Endothelial cell of umbilical vein (primary cell): ENCODE measurements around the gene HNRNPL. TPM values are rescaled to one million over a fixed set of nuclear protein-coding genes. Genes with fewer than 3 reads are reported as not detected.

Experiments used
- BruUV-seq: library from RNA; stranded (reverse); fragments of 400-500 nt; replicated peaks from 2 replicates; lab custom pipeline; 2021; lab: Mats Ljungman, UMichigan
- CTCF ChIA-PET: fragments of 300-600, 350-600 bp; sonication (Branson Sonifier 250); formaldehyde crosslinking; loops from one replicate; lab custom pipeline; 2021; ENCODE audit warnings: antibody characterized with exemption, inconsistent platforms; lab: Charles Lee
- POLR2A ChIA-PET: fragments of 300-600, 350-600 bp; sonication (Branson Sonifier 250); formaldehyde crosslinking; loops from one replicate; lab custom pipeline; 2021; ENCODE audit warnings: antibody characterized with exemption, inconsistent platforms; lab: Charles Lee
- DNase-seq: peaks from one replicate; pipeline ENCODE4 v3.0.0-alpha.2; 2011; ENCODE audit warnings: low read depth, low spot score
- FAIRE-seq: peaks from 2 replicates; lab custom pipeline; 2011; peaks lifted over from hg19 to GRCh38; lab: Jason Lieb, UNC
- H2AFZ ChIP-seq: 2 replicates; pipeline ENCODE4 v1.6.0; 2012; ENCODE audit warnings: low read depth, low read length, control low read depth, inconsistent platforms
- H3K27ac ChIP-seq: 2 replicates; pipeline ENCODE4 v1.5.1; 2011; ENCODE audit warnings: low read depth, mild to moderate bottlenecking, control low read depth, low read length, moderate library complexity; ENCODE audit not compliant: insufficient read depth
- H3K27me3 ChIP-seq, 2 experiments: 2 replicates each; pipeline versions ENCODE4 v1.6.0 to v1.6.1; 2011; ENCODE audit warnings: low read length in 2 of 2, mixed read lengths in 1 of 2; ENCODE audit not compliant: control insufficient read depth in 2 of 2, insufficient read depth in 2 of 2
- H3K36me3 ChIP-seq, 2 experiments: 2 replicates in 1 of 2; 3 replicates in 1 of 2; pipeline ENCODE4 v1.5.1; 2011; ENCODE audit warnings: low read length in 2 of 2, mild to moderate bottlenecking in 1 of 2, moderate library complexity in 1 of 2; ENCODE audit not compliant: control insufficient read depth in 2 of 2, insufficient read depth in 2 of 2; ENCODE audit errors: extremely low read depth in 1 of 2
- H3K4me1 ChIP-seq: 3 replicates; pipeline ENCODE4 v1.5.1; 2011; ENCODE audit warnings: mild to moderate bottlenecking, low read length; ENCODE audit not compliant: control insufficient read depth, insufficient read depth; ENCODE audit errors: extremely low read depth
- H3K4me2 ChIP-seq: 2 replicates; pipeline ENCODE4 v1.6.1; 2011; ENCODE audit warnings: low read length, control low read depth, mixed read lengths; ENCODE audit not compliant: insufficient read depth
- H3K4me3 ChIP-seq, 3 experiments: fragments of 200-600 bp in 1 of 3; sonication (generic), shearing (Covaris generic) in 1 of 3; replicated peaks in 1 of 3; 2 replicates each; pipeline ENCODE4 v1.5.1; 2011 to 2016; ENCODE audit warnings: control low read depth in 3 of 3, low read length in 3 of 3, mild to moderate bottlenecking in 2 of 3, inconsistent platforms in 1 of 3, low read depth in 1 of 3, moderate library complexity in 1 of 3; ENCODE audit not compliant: insufficient read depth in 1 of 3
- H3K79me2 ChIP-seq: 2 replicates; pipeline ENCODE4 v1.6.0; 2012; ENCODE audit warnings: low read length, inconsistent platforms; ENCODE audit not compliant: control insufficient read depth, insufficient read depth
- H3K9ac ChIP-seq: replicated peaks from 2 replicates; pipeline ENCODE3; 2011; ENCODE audit warnings: low read length, control low read depth; ENCODE audit not compliant: insufficient read depth; ENCODE audit errors: extremely low read depth
- H3K9me1 ChIP-seq: replicated peaks from 3 replicates; pipeline ENCODE4 v1.6.0; 2011; ENCODE audit warnings: mild to moderate bottlenecking, low read length; ENCODE audit not compliant: control insufficient read depth, insufficient read depth; ENCODE audit errors: extremely low read depth
- H3K9me3 ChIP-seq: replicated peaks from 2 replicates; pipeline ENCODE4 v1.5.1; 2012; ENCODE audit warnings: low read length, inconsistent platforms; ENCODE audit not compliant: control insufficient read depth, insufficient read depth
- H4K20me1 ChIP-seq: replicated peaks from 2 replicates; pipeline ENCODE3; 2011; ENCODE audit warnings: mild to moderate bottlenecking, low read length; ENCODE audit not compliant: control insufficient read depth, insufficient read depth; ENCODE audit errors: extremely low read depth
- CTCF ChIP-seq, 2 donors: IDR thresholded peaks; 1 replicate in 1 of 2; 2 replicates in 1 of 2; pipeline ENCODE4 v1.5.1; 2011; ENCODE audit warnings: low read length in 2 of 2, mild to moderate bottlenecking in 2 of 2, moderate library complexity in 2 of 2, control low read depth in 1 of 2, inconsistent platforms in 1 of 2, low read depth in 1 of 2; ENCODE audit not compliant: insufficient read depth in 1 of 2; ENCODE audit errors: extremely low read depth in 1 of 2
- FOS ChIP-seq: IDR thresholded peaks from 2 replicates; pipeline ENCODE4 v1.6.1; 2011; ENCODE audit warnings: mild to moderate bottlenecking, low read length, moderate library complexity, borderline replicate concordance; ENCODE audit not compliant: insufficient read depth
- GATA2 ChIP-seq: IDR thresholded peaks from 2 replicates; pipeline ENCODE4 v1.7.0; 2011; ENCODE audit warnings: low read depth, mild to moderate bottlenecking, moderate library complexity, mixed read lengths, low read length; ENCODE audit not compliant: insufficient read length, insufficient read depth
- JUN ChIP-seq: IDR thresholded peaks from 2 replicates; pipeline ENCODE4 v1.6.1; 2011; ENCODE audit warnings: borderline replicate concordance, low read depth; ENCODE audit not compliant: insufficient read length, insufficient read depth
- MAX ChIP-seq: IDR thresholded peaks from 2 replicates; pipeline ENCODE4 v1.6.1; 2011; ENCODE audit not compliant: insufficient read depth, insufficient read length
- MYC ChIP-seq: IDR thresholded peaks from one replicate; pipeline ENCODE4 v1.6.1; 2011; ENCODE audit warnings: mild to moderate bottlenecking, low read depth, low read length
- POLR2A ChIP-seq: IDR thresholded peaks from 2 replicates; pipeline ENCODE4 v1.6.1; 2012; ENCODE audit warnings: low read depth, mild to moderate bottlenecking, control low read depth, low read length
- POLR2AphosphoS5 ChIP-seq: IDR thresholded peaks from 2 replicates; pipeline ENCODE4 v1.6.1; 2012; ENCODE audit warnings: low read depth, mild to moderate bottlenecking, control low read depth, low read length, moderate library complexity; ENCODE audit not compliant: insufficient read depth
- dilution Hi-C: fragments of 300-500 bp; cut with MboI; formaldehyde crosslinking; loops from one replicate; pipeline ENCODE4 v1.15.0; 2019; ENCODE audit warnings: low sequenced_read_pairs; ENCODE audit not compliant: extremely low pct_ligation_motif_present
- intact Hi-C: fragments of 100-400 bp; cut with micrococcal nuclease; formaldehyde crosslinking; loops from one replicate; pipeline ENCODE4 v1.10.0; 2022
- polyA plus RNA-seq, 4 experiments: library from polyadenylated mRNA; depleted of rRNA in 3 of 4; stranded (reverse) in 3 of 4; unstranded in 1 of 4; fragments of >200 nt; gene quantifications; 2 replicates each; pipeline versions ENCODE4 v1.2.1 to v1.2.3, GENCODE V29; 2011 to 2012; ENCODE audit warnings: missing spikeins in 1 of 4
- total RNA-seq: library from RNA; stranded (reverse); gene quantifications from 2 replicates; pipeline ENCODE4 v1.2.3, GENCODE V29; 2021

HNRNPL gene
- total and polyA plus RNA-seq, 2 donors (not counting 3 experiments of a cell fraction or from before 2014, with no cell fraction given): 305 to 451 TPM

- H3K4me3 ChIP-seq: peak overlapping the region in 2 of 3 experiments; percentile 54 to 78
- H3K9me3 ChIP-seq: no peaks in the 10 kb centered on the region
- dilution Hi-C loops: no loop called here
- H4K20me1 ChIP-seq: no peaks in the 10 kb centered on the region
- CTCF ChIA-PET: interaction anchor here (1.0 to 2.8 kb wide), 7 partner anchors 12 to 82 kb away, joined by 3 to 19 read pairs (median 5); partner anchors contain the start of gene NFKBIB
- H3K4me1 ChIP-seq: peaks cover 34% of the 10 kb centered on the region
- H3K9ac ChIP-seq: peak overlapping the region; percentile 82
- H3K79me2 ChIP-seq: peaks cover 24% of the 10 kb centered on the region
- no TSS peak for BruUV-seq
- intact Hi-C loops: loop anchor here (1.0 to 10.0 kb wide), 2 partner anchors 11 to 207 kb away; partner anchors contain the start of gene ACTN4
- peak; percentile 87 for FAIRE-seq
- TF ChIP-seq MYC (peak; percentile 64), CTCF (IDR thresholded peaks at IDR 0.05; ENCODE audit: extremely low read depth in 1 of 2, insufficient read depth in 1 of 2, low read depth in 1 of 2, low read length in 2 of 2) (no peak), MAX (peak; percentile 97), POLR2AphosphoS5 (peak; percentile 90), FOS (no peak), GATA2 (no peak), POLR2A (peak; percentile 34), JUN (no peak)
- H3K4me2 ChIP-seq: peak overlapping the region; percentile 72
- H3K27me3 ChIP-seq: no peaks in the 10 kb centered on the region
- peaks cover 7% of the 10 kb centered on the region in 2 experiments for H3K36me3 ChIP-seq
- H3K27ac ChIP-seq: peak overlapping the region; percentile 78
- DNase-seq: peak; percentile 86
- POLR2A ChIA-PET: interaction anchor here (0.7 to 0.9 kb wide), 2 partner anchors 20 to 48 kb away, joined by 3 read pairs; partner anchors contain the start of genes ECH1, NFKBIB and SIRT2
- H2AFZ ChIP-seq: peak overlapping the region; percentile 10
- H3K9me1 ChIP-seq: no peaks in the 10 kb centered on the region
These were observed 1.9 kb upstream of the HNRNPL start for GRCh38 chr19:38851622-38852230.
